Measurements from ENCODE around the gene EIF1. TPM values are rescaled to one million over a fixed set of nuclear protein-coding genes. Genes with fewer than 3 reads are reported as not detected.

The EIF1 gene
- total RNA-seq, 1 experiment from 2014 or later, result 775 TPM

- no peaks in the 10 kb centered on the region for H3K27me3 ChIP-seq (ENCODE audit: insufficient read depth, low read depth)
- H3K4me3 ChIP-seq, result no peak overlapping the region
- peak overlapping the region; percentile 88 for H3K4me2 ChIP-seq
- H2AFZ ChIP-seq, result no peak overlapping the region
- no peaks in the 10 kb centered on the region for H3K9me3 ChIP-seq (ENCODE audit: insufficient read depth, low read depth)
- peaks cover 5% of the 10 kb centered on the region; the same call in 1 of the 2 replicates for H3K79me2 ChIP-seq (ENCODE audit: low read depth)
- peaks cover 44% of the 10 kb centered on the region for H3K4me1 ChIP-seq (replicated peaks; ENCODE audit: insufficient read depth)
- no peaks in the 10 kb centered on the region for H3K9me2 ChIP-seq (ENCODE audit: insufficient read depth)
- no peaks in the 10 kb centered on the region for H4K20me1 ChIP-seq (ENCODE audit: insufficient read depth)
- no TSS peak for BruUV-seq (replicated peaks)
- ChIA-PET CTCF (interaction anchor here (0.6 to 2.7 kb wide), 4 partner anchors 14 to 111 kb away, joined by 3 to 47 read pairs (median 10); no protein-coding TSS in a partner anchor), POLR2A (ENCODE audit: unreplicated experiment) (interaction anchor here (0.6 kb wide), 1 partner anchor 67 kb away, joined by 3 read pairs; no protein-coding TSS in a partner anchor)
- no peak overlapping the region for H3K27ac ChIP-seq
- H3K36me3 ChIP-seq (ENCODE audit: low read depth), result no peaks in the 10 kb centered on the region
- intact Hi-C loops (cut with micrococcal nuclease; ENCODE audit: unreplicated experiment), result loop anchor here (2.0 to 5.0 kb wide), 2 partner anchors 22 to 845 kb away; partner anchors contain the start of gene KRT17
- peaks cover 20% of the 10 kb centered on the region for H3F3A ChIP-seq (ENCODE audit: insufficient read depth, low read depth)
- TF ChIP-seq EZH2 (IDR thresholded peaks at IDR 0.05; ENCODE audit: low read depth) (no peak), CTCF (conservative IDR thresholded peaks at IDR 0.05) (no peak)
- no peak for DNase-seq
Measured at GRCh38 chr17:41647038-41647813, 41.5 kb upstream of the EIF1 start.

- DNase-seq, result peak; percentile 57 to 86
- Histone ChIP-seq H3K27ac (peak overlapping the region; percentile 68), H3K4me3 (peak overlapping the region; percentile 46)
Measured at GRCh38 chr17:41647940-41648410, 40.7 kb upstream of the EIF1 start.

More at GRCh38 chr17:41647940-41648410, 40.7 kb upstream of the EIF1 start:
- Histone ChIP-seq H3K4me2 (peak overlapping the region; percentile 88), H3K36me3 (ENCODE audit: low read depth) (no peaks in the 10 kb centered on the region), H2AFZ (peak overlapping the region; percentile 64; the same call in 1 of the 2 replicates), H3K27me3 (ENCODE audit: insufficient read depth, low read depth) (no peaks in the 10 kb centered on the region), H3F3A (ENCODE audit: insufficient read depth, low read depth) (peaks cover 26% of the 10 kb centered on the region), H3K9me2 (ENCODE audit: insufficient read depth) (no peaks in the 10 kb centered on the region), H3K79me2 (ENCODE audit: low read depth) (peaks cover 7% of the 10 kb centered on the region; the same call in 1 of the 2 replicates), H3K4me1 (replicated peaks; ENCODE audit: insufficient read depth) (peaks cover 51% of the 10 kb centered on the region), H4K20me1 (ENCODE audit: insufficient read depth) (no peaks in the 10 kb centered on the region), H3K9me3 (ENCODE audit: insufficient read depth, low read depth) (no peaks in the 10 kb centered on the region)
- ChIA-PET CTCF (interaction anchor here (0.6 to 3.7 kb wide), 10 partner anchors 10 to 112 kb away, joined by 3 to 47 read pairs (median 8); no protein-coding TSS in a partner anchor), POLR2A (ENCODE audit: unreplicated experiment) (interaction anchor here (0.5 to 0.6 kb wide), 2 partner anchors 19 to 746 kb away, joined by 3 to 14 read pairs; no protein-coding TSS in a partner anchor)
- BruUV-seq (replicated peaks), result no TSS peak
- TF ChIP-seq EZH2 (IDR thresholded peaks at IDR 0.05; ENCODE audit: low read depth), result no peak
- TF ChIP-seq CTCF (conservative IDR thresholded peaks at IDR 0.05), result peak; percentile 88
- intact Hi-C loops (cut with micrococcal nuclease; ENCODE audit: unreplicated experiment), result loop anchor here (1.0 to 5.0 kb wide), 5 partner anchors 14 to 846 kb away; partner anchors contain the start of gene KRT17
